Tibial nerve (tissue), 4 donors: ENCODE results near the gene TTLL4. TPM values are rescaled to one million over a fixed set of nuclear protein-coding genes. Genes with fewer than 3 reads are reported as not detected.

ENCODE experiments used
- DNase-seq, 2 donors: peaks; one replicate each; pipeline ENCODE4 v3.0.0-alpha.2; 2019; ENCODE audit warnings: low spot score in 2 of 2
- H3K27ac ChIP-seq, 4 donors: fragments of 200-600 bp; sonication (generic) in 3 of 4; one replicate each; pipeline ENCODE4 v1.5.1; 2017 to 2019; ENCODE audit warnings: mild to moderate bottlenecking in 1 of 4
- H3K27me3 ChIP-seq, 2 donors: fragments of 200-600 bp; sonication (generic) in 1 of 2; one replicate each; pipeline versions ENCODE4 v1.5.1 to v1.6.0; 2017 to 2019
- H3K36me3 ChIP-seq, 3 donors: fragments of 200-600 bp; sonication (generic); one replicate each; pipeline ENCODE4 v1.5.1; 2018 to 2019
- H3K4me1 ChIP-seq, 4 donors: fragments of 200-600 bp; sonication (generic) in 3 of 4; one replicate each; pipeline ENCODE4 v1.5.1; 2017 to 2019
- H3K4me3 ChIP-seq, 4 donors: fragments of 200-600 bp; sonication (generic) in 3 of 4; one replicate each; pipeline ENCODE4 v1.5.1; 2017 to 2019; ENCODE audit warnings: mild to moderate bottlenecking in 1 of 4, moderate library complexity in 1 of 4
- H3K9me3 ChIP-seq, 4 donors: fragments of 200-600 bp; sonication (generic) in 3 of 4; one replicate each; pipeline ENCODE4 v1.5.1; 2017 to 2019
- EP300 ChIP-seq, 2 donors: sonication (generic); formaldehyde crosslinking; IDR thresholded peaks; one replicate each; pipeline ENCODE4 v1.6.1; 2017; ENCODE audit warnings: antibody characterized with exemption in 2 of 2, mild to moderate bottlenecking in 1 of 2
- POLR2A ChIP-seq, 2 donors: fragments of 450-650 bp; IDR thresholded peaks; one replicate each; pipeline ENCODE4 v1.6.1; 2017; ENCODE audit warnings: antibody characterized with exemption in 2 of 2, mild to moderate bottlenecking in 2 of 2, moderate library complexity in 2 of 2
- WGBS, 2 donors: methylation state at CpG; one replicate each; pipeline ENCODE4 v1.1.5; 2018; 5-methylcytosine and 5-hydroxymethylcytosine counted together
- total RNA-seq, 4 donors: library from RNA; depleted of rRNA; stranded (reverse); fragments of >200 nt; gene quantifications; one replicate each; pipeline ENCODE4 v1.1.0, GENCODE V29; 2016
- TF ChIP-seq, protein P1 (sequence below), 5 experiments: fragments of 200-600 bp in 3 of 5; fragments of 450-650 bp in 2 of 5; sonication (generic) in 3 of 5; IDR thresholded peaks; one replicate each; pipeline ENCODE4 v1.5.1; 2016 to 2019; ENCODE audit warnings: antibody characterized with exemption in 5 of 5, mild to moderate bottlenecking in 3 of 5, moderate library complexity in 2 of 5

The TTLL4 gene
- total RNA-seq, 4 donors from 2014 or later = 15.3 to 49.6 (median 38.4) TPM

DNA sequence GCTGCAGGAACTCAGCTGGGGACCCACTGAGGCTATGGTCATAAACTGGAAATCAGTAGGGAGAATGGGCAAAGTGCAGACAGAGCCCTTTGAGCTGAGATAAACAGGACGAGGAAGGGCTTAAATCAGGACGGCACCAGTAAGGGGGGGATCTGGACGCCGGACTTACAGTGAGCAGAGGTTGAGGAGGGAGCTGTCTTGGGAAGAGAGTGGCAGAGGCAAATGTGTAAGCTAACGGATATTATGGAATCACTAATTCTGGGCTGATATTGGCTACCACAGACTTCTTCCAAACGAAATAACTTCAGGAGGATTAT is 71.9 kb downstream of the TTLL4 start:
- WGBS, 2 donors = 10 to 14% methylated on average over 6 of the region's 6 CpGs
- DNase-seq = no peak
- peak overlapping the region; percentile 85 to 94 (median 90) for H3K27ac ChIP-seq
- H3K36me3 ChIP-seq = peaks cover 0 to under 1% (median 0%) of the 10 kb centered on the region in 3 donors
- TF ChIP-seq POLR2A (IDR thresholded peaks at IDR 0.05) (no peak), EP300 (IDR thresholded peaks at IDR 0.05) (no peak)
- TF ChIP-seq, protein P1, sequence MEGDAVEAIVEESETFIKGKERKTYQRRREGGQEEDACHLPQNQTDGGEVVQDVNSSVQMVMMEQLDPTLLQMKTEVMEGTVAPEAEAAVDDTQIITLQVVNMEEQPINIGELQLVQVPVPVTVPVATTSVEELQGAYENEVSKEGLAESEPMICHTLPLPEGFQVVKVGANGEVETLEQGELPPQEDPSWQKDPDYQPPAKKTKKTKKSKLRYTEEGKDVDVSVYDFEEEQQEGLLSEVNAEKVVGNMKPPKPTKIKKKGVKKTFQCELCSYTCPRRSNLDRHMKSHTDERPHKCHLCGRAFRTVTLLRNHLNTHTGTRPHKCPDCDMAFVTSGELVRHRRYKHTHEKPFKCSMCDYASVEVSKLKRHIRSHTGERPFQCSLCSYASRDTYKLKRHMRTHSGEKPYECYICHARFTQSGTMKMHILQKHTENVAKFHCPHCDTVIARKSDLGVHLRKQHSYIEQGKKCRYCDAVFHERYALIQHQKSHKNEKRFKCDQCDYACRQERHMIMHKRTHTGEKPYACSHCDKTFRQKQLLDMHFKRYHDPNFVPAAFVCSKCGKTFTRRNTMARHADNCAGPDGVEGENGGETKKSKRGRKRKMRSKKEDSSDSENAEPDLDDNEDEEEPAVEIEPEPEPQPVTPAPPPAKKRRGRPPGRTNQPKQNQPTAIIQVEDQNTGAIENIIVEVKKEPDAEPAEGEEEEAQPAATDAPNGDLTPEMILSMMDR (IDR thresholded peaks at IDR 0.05) = no peak
- H3K27me3 ChIP-seq = no peaks in the 10 kb centered on the region
- peaks cover 0 to under 1% (median 0%) of the 10 kb centered on the region in 4 donors for H3K9me3 ChIP-seq
- peaks cover 0 to 48% (median 10%) of the 10 kb centered on the region in 4 donors for H3K4me1 ChIP-seq
- H3K4me3 ChIP-seq = peak overlapping the region; percentile 60 to 91 (median 74)

GRCh38 chr2:218783688-218784087 is 73.1 kb downstream of the TTLL4 start:
- Histone ChIP-seq H3K4me3 (peak overlapping the region in 2 of 4 donors; percentile 11 to 71), H3K36me3 (peaks cover 0 to 9% (median 0%) of the 10 kb centered on the region in 3 donors), H3K4me1 (peaks cover 0 to 48% (median 10%) of the 10 kb centered on the region in 4 donors), H3K27ac (peak overlapping the region in 2 of 4 donors; percentile 94), H3K27me3 (no peaks in the 10 kb centered on the region), H3K9me3 (peaks cover 0 to 8% (median 0%) of the 10 kb centered on the region in 4 donors)
- 81 to 89% methylated on average over 4 of the region's 4 CpGs for WGBS, 2 donors
- no peak for DNase-seq
- TF ChIP-seq EP300 (IDR thresholded peaks at IDR 0.05) = no peak
- TF ChIP-seq POLR2A (IDR thresholded peaks at IDR 0.05) = no peak
- TF ChIP-seq, protein P1 (IDR thresholded peaks at IDR 0.05) = no peak

GRCh38 chr2:218785103-218785502 is 74.5 kb downstream of the TTLL4 start:
- Histone ChIP-seq H3K4me3 (no peak overlapping the region), H3K4me1 (peaks cover 0 to 56% (median 10%) of the 10 kb centered on the region in 4 donors), H3K27me3 (no peaks in the 10 kb centered on the region), H3K9me3 (peaks cover 0 to 8% (median 0%) of the 10 kb centered on the region in 4 donors), H3K36me3 (peaks cover 0 to 9% (median 0%) of the 10 kb centered on the region in 3 donors), H3K27ac (peak overlapping the region in 1 of 4 donors; percentile 18)
- 42 to 43% methylated on average over 1 of the region's 1 CpG for WGBS, 2 donors
- no peak for DNase-seq
- TF ChIP-seq, protein P1 (IDR thresholded peaks at IDR 0.05) = no peak
- no peak for TF ChIP-seq EP300 (IDR thresholded peaks at IDR 0.05)
- no peak for TF ChIP-seq POLR2A (IDR thresholded peaks at IDR 0.05)

DNA sequence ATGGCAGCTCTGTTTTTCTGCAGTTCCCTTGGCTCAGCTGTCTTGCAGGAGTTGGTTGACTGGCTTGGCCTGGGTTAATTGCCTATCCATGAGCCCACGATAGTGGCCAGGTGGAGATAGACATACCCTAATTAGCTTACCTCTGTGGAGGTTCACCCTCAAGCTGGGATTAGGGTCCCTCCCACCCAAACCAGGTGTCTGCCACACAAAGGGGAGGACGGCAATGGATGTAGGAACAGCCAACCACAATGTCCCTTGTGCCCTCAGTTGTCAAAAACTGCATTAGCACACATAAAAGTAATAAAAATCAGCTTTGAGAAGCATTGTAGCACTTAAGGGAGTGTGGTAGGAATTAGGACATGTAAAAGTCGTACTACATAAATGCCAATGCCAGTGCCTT is 75.5 kb downstream of the TTLL4 start:
- WGBS, 2 donors = 84 to 85% methylated on average over 3 of the region's 3 CpGs
- no peak overlapping the region for H3K27ac ChIP-seq
- H3K4me1 ChIP-seq = peaks cover 0 to 48% (median 5%) of the 10 kb centered on the region in 4 donors
- peaks cover 0 to 9% (median 0%) of the 10 kb centered on the region in 3 donors for H3K36me3 ChIP-seq
- peaks cover 0 to 8% (median 0%) of the 10 kb centered on the region in 4 donors for H3K9me3 ChIP-seq
- TF ChIP-seq POLR2A (IDR thresholded peaks at IDR 0.05) (no peak), EP300 (IDR thresholded peaks at IDR 0.05) (no peak)
- TF ChIP-seq, protein P1 (IDR thresholded peaks at IDR 0.05) = no peak
- no peaks in the 10 kb centered on the region for H3K27me3 ChIP-seq
- no peak for DNase-seq
- no peak overlapping the region for H3K4me3 ChIP-seq

DNA sequence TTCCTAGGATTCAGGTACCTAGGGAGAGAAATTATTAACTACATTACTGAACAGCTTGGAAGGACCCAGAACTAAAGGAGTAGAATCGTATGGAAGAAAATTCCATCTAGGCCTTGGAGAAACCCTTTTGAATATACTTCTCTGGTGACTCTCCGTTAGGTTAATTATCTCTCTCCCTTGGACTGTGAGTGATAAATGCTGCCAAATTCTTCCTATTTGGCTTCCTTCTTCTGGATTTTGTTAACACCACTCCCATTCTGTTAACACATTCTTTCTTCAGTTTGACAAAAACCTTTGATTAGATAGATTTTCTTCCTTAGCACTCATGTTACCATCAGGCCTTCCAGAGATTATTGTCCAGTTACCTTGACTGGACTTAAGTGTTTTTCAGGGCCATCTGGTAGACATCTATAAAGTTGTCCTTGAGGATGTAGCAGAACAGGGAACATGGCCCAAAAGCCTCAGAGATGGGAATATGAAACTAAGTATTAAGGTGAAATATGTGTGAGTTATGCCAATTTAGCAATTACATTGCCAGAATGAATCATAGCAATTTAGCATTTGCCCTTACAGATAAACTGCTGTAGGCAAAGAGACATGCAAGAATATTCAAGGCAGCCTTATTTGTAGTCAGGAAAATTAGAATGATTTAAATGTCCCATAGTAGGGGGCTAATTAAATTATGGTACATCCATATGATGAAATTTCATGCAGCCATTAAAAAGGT is 78.1 kb downstream of the TTLL4 start:
- 67 to 76% methylated on average over 2 of the region's 2 CpGs for WGBS, 2 donors
- Histone ChIP-seq H3K4me3 (no peak overlapping the region), H3K36me3 (peaks cover 0 to 9% (median 0%) of the 10 kb centered on the region in 3 donors), H3K9me3 (peaks cover 0 to 8% (median 0%) of the 10 kb centered on the region in 4 donors), H3K27ac (peak overlapping the region in 1 of 4 donors; percentile 56), H3K4me1 (peaks cover 0 to 33% (median 3%) of the 10 kb centered on the region in 4 donors), H3K27me3 (no peaks in the 10 kb centered on the region)
- TF ChIP-seq EP300 (IDR thresholded peaks at IDR 0.05) (no peak), POLR2A (IDR thresholded peaks at IDR 0.05) (no peak)
- TF ChIP-seq, protein P1 (IDR thresholded peaks at IDR 0.05) = no peak
- no peak for DNase-seq
